HG02970 (cell line): Measurements from ENCODE around the gene DUSP22.

ENCODE experiments used
- ATAC-seq: cut with Tn5 transposase; IDR thresholded peaks from one replicate; pipeline ENCODE4 v1.9.1; 2021; ENCODE audit warnings: mild to moderate bottlenecking, moderate library complexity, moderate number of reproducible peaks; ENCODE audit not compliant: unreplicated experiment, low FRiP score

The DUSP22 gene

DNA sequence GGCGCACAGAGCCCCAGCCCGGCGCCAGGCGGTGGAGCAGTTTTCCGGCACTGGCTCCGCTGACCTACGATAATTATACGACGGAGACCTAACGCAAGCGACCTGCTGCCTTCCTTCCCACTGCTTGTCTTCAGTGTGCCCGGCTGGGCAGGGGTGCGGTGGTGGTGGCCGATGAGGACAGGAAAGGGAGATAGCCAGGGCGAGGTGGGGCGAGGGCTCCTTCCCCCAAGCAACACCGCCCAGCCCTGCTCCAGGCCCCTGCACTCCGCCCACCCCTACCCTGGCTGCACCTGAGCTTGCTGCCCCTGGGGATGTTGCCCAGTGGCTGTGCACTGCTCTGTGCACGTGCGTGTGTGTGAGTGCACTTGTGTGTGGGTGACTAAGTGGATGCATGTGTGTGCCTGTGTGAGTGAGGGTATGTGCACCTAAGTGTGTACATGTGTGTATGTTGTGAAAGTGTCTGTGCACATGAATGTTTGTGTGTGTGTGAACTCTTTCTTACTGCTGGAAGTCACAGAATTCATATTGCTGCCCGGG lies 56.6 kb downstream of the DUSP22 start:
- ATAC-seq = no peak

- ATAC-seq = no peak
Observed at GRCh38 chr6:349491-349921, 57.2 kb downstream of the DUSP22 start.

- ATAC-seq = no peak
Observed at GRCh38 chr6:350371-350770, 58.1 kb downstream of the DUSP22 start.

GRCh38 chr6:351011-351866 lies 59.0 kb downstream of the DUSP22 start:
- no peak for ATAC-seq

DNA sequence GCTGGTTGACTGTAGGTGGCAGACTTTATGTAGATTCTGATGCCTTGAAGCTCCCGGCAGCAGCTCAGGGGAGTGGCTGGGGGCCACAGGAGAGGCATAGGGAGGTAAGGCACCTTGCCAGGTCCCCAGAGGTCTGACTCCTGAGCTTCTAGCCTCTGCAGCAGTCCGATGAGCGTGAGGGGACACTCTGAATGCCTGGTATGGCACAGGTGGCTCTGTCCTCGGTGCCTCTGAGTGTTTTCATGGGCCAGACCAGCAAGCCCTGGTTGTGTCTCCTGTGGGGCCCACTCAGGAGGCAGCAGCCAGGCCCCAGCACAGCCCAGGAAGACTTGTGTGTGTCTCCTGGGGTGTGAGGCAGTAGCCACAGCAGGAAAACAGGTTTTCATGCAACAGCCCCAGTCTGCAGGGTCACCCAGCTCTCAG lies 59.6 kb downstream of the DUSP22 start:
- no peak for ATAC-seq

- ATAC-seq = no peak
Observed at GRCh38 chr6:352474-352873, 60.2 kb downstream of the DUSP22 start.

GRCh38 chr6:352896-353470 lies 60.7 kb downstream of the DUSP22 start:
- ATAC-seq = no peak

DNA sequence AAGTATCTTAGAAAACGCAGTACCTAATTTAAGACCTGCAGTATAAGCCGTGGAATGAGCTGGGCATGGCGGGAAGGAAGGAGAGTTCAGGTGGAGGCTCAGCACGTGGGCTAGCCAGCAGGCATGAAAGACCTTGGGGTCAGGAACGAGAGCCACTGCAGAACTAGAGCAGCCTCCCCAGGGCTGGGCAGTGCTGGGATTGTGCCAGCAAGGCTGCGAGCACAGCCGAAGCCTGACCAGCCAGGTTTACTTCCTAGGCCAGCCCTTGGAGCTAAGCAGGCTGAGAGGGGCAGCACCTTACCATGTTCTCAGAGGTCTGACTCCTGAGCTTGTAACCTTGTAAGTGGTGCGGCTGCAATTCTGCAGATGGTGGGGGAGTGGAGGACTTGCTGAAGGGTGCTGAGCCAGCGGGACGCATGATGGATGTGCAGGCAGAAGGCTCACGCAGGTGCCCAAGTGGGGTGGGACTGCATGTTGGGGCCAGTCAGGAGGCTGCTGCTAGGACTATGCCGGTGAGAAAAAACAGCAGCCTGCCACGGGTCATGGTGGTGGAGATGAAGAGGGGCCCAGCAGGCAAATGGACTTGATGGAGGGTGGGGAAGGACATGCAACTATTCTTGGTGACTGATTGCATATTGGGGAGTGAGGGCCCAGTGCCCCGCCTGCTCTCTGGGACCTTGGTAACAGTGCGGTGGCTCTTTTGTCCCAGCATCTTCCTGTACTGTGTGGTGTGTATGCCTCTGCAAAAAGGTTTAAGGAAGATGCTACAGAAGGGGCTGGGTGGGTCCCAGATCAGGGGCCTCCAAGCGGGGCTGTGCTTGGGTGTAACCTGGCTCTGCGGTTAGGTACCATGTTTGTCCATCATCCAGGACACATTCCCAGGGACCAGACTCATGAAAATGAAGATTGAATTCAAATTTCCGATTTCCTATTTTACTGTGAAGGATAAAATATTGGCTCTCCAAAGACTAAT lies 61.6 kb downstream of the DUSP22 start:
- no peak for ATAC-seq

GRCh38 chr6:354631-355280 lies 62.5 kb downstream of the DUSP22 start:
- ATAC-seq = no peak

GRCh38 chr6:355373-356208 lies 63.3 kb downstream of the DUSP22 start:
- no peak for ATAC-seq

- no peak for ATAC-seq
Observed at GRCh38 chr6:356828-357251, 64.6 kb downstream of the DUSP22 start.

- no peak for ATAC-seq
Observed at GRCh38 chr6:357261-357790, 65.0 kb downstream of the DUSP22 start.

GRCh38 chr6:357791-358341 lies 65.6 kb downstream of the DUSP22 start:
- ATAC-seq = no peak

- no peak for ATAC-seq
Observed at GRCh38 chr6:358432-358831, 66.1 kb downstream of the DUSP22 start.

GRCh38 chr6:358847-359246 lies 66.6 kb downstream of the DUSP22 start:
- no peak for ATAC-seq

GRCh38 chr6:359261-360035 lies 67.2 kb downstream of the DUSP22 start:
- no peak for ATAC-seq

DNA sequence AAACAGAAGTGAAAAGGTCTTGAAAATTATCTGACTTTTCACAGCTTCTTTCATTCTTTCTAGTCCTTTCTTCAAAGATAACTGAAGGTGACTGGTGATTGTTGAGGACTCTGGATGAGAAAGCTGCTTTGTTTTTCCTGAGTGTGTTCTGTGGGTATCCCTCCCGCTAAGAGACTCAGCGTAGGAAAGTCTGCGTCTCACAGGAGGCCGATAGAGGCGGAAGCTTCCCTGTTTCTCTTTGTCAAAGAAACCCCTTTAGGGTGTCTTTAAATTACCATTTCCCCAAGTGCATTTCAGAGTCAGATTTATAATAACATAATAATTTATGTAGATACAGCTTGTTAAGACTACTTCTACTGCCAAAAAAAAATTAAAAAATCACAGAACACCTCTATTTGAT lies 68.1 kb downstream of the DUSP22 start:
- ATAC-seq = no peak
